Neuronal stem cell (in vitro differentiated cells): Measurements from ENCODE around the gene RPL10.
A peak's percentile ranks its signal among the peaks of the same experiment; 100 is the strongest.

Experiments used
- DNase-seq: peaks from one replicate; pipeline ENCODE4 v3.0.0-alpha.2; 2013; ENCODE audit warnings: low spot score
- H2AFZ ChIP-seq: one replicate; pipeline ENCODE4 v1.6.1; 2013; ENCODE audit warnings: mild to moderate bottlenecking, low read length, inconsistent platforms
- H2AK5ac ChIP-seq: 2 replicates; pipeline ENCODE4 v1.6.1; 2013; ENCODE audit warnings: low read depth, mild to moderate bottlenecking, inconsistent platforms, low read length, moderate library complexity, mixed read lengths
- H2BK120ac ChIP-seq: 2 replicates; pipeline ENCODE4 v1.6.1; 2013; ENCODE audit warnings: low read depth, mild to moderate bottlenecking, inconsistent platforms, low read length, moderate library complexity, mixed read lengths
- H2BK12ac ChIP-seq: one replicate; pipeline ENCODE4 v1.6.1; 2013; ENCODE audit warnings: low read length, inconsistent platforms
- H2BK15ac ChIP-seq: 2 replicates; pipeline ENCODE4 v1.6.1; 2013; ENCODE audit warnings: mild to moderate bottlenecking, low read length, inconsistent platforms, mixed read lengths
- H2BK5ac ChIP-seq: one replicate; pipeline ENCODE4 v1.6.1; 2013; ENCODE audit warnings: inconsistent platforms, mild to moderate bottlenecking, low read length, moderate library complexity
- H3K14ac ChIP-seq: one replicate; pipeline ENCODE4 v1.6.1; 2013; ENCODE audit warnings: low read length, inconsistent platforms
- H3K18ac ChIP-seq: 2 replicates; pipeline ENCODE4 v1.6.1; 2013; ENCODE audit warnings: low read length, inconsistent platforms
- H3K23ac ChIP-seq: 2 replicates; pipeline ENCODE4 v1.6.1; 2013; ENCODE audit warnings: low read depth, mild to moderate bottlenecking, mixed read lengths, low read length, inconsistent platforms; ENCODE audit not compliant: poor library complexity
- H3K27ac ChIP-seq: replicated peaks from 3 replicates; pipeline ENCODE4 v1.5.1; 2013; ENCODE audit warnings: low read length, inconsistent platforms
- H3K27me3 ChIP-seq, 3 experiments: 2 replicates each; pipeline ENCODE4 v1.6.1; 2013; ENCODE audit warnings: low read length in 3 of 3, mild to moderate bottlenecking in 2 of 3, inconsistent platforms in 1 of 3, low read depth in 1 of 3, mixed read lengths in 1 of 3, moderate library complexity in 1 of 3; ENCODE audit not compliant: control insufficient read depth in 3 of 3, insufficient read depth in 3 of 3
- H3K36me3 ChIP-seq, 2 donors: replicated peaks in 1 of 2; 2 replicates each; pipeline ENCODE4 v1.6.1; 2013; ENCODE audit warnings: low read length in 2 of 2; ENCODE audit not compliant: control insufficient read depth in 2 of 2, insufficient read depth in 2 of 2
- H3K4ac ChIP-seq: 2 replicates; pipeline ENCODE4 v1.6.1; 2013; ENCODE audit warnings: inconsistent platforms, mild to moderate bottlenecking, low read length, moderate library complexity
- H3K4me1 ChIP-seq, 2 donors: 1 replicate in 1 of 2; 2 replicates in 1 of 2; pipeline ENCODE4 v1.6.1; 2013; ENCODE audit warnings: low read length in 2 of 2, low read depth in 1 of 2; ENCODE audit not compliant: control insufficient read depth in 2 of 2, insufficient read depth in 1 of 2
- H3K4me2 ChIP-seq: one replicate; pipeline ENCODE4 v1.6.1; 2013; ENCODE audit warnings: mild to moderate bottlenecking, low read length, inconsistent platforms; ENCODE audit not compliant: insufficient read depth, poor library complexity, severe bottlenecking
- H3K4me3 ChIP-seq, 2 donors: 2 replicates each; pipeline ENCODE4 v1.5.1; 2013; ENCODE audit warnings: low read length in 2 of 2, mild to moderate bottlenecking in 2 of 2, inconsistent platforms in 1 of 2, moderate library complexity in 1 of 2
- H3K79me1 ChIP-seq: one replicate; pipeline ENCODE4 v1.6.1; 2013; ENCODE audit warnings: low read depth, mild to moderate bottlenecking, inconsistent platforms, low read length, moderate library complexity
- H3K9ac ChIP-seq: one replicate; pipeline ENCODE4 v1.6.1; 2013; ENCODE audit warnings: mild to moderate bottlenecking, low read depth, low read length, inconsistent platforms; ENCODE audit not compliant: poor library complexity
- H3K9me3 ChIP-seq, 2 donors: replicated peaks in 1 of 2; 2 replicates each; pipeline versions ENCODE3 to v1.6.1; 2013; ENCODE audit warnings: low read length in 2 of 2, mild to moderate bottlenecking in 2 of 2, inconsistent platforms in 1 of 2, low read depth in 1 of 2, mixed read lengths in 1 of 2, moderate library complexity in 1 of 2; ENCODE audit not compliant: control insufficient read depth in 2 of 2, insufficient read depth in 1 of 2
- H4K8ac ChIP-seq: one replicate; pipeline ENCODE4 v1.6.1; 2013; ENCODE audit warnings: low read depth, mild to moderate bottlenecking, inconsistent platforms, low read length, moderate library complexity
- H4K91ac ChIP-seq: one replicate; pipeline ENCODE4 v1.6.1; 2013; ENCODE audit warnings: low read length, low read depth, mild to moderate bottlenecking, inconsistent platforms; ENCODE audit not compliant: poor library complexity
- WGBS, 2 donors: extraction: QIAGEN DNeasy Blood & Tissue Kit; methylation state at CpG; one replicate each; pipeline ENCODE4 v1.1.7; 2013; ENCODE audit warnings: missing lambda C conversion rate in 2 of 2, mixed read lengths in 1 of 2; ENCODE audit not compliant: insufficient read length in 2 of 2, insufficient replicate concordance in 1 of 2; ENCODE audit errors: extremely low coverage in 2 of 2; 5-methylcytosine and 5-hydroxymethylcytosine counted together

RPL10 gene

DNA sequence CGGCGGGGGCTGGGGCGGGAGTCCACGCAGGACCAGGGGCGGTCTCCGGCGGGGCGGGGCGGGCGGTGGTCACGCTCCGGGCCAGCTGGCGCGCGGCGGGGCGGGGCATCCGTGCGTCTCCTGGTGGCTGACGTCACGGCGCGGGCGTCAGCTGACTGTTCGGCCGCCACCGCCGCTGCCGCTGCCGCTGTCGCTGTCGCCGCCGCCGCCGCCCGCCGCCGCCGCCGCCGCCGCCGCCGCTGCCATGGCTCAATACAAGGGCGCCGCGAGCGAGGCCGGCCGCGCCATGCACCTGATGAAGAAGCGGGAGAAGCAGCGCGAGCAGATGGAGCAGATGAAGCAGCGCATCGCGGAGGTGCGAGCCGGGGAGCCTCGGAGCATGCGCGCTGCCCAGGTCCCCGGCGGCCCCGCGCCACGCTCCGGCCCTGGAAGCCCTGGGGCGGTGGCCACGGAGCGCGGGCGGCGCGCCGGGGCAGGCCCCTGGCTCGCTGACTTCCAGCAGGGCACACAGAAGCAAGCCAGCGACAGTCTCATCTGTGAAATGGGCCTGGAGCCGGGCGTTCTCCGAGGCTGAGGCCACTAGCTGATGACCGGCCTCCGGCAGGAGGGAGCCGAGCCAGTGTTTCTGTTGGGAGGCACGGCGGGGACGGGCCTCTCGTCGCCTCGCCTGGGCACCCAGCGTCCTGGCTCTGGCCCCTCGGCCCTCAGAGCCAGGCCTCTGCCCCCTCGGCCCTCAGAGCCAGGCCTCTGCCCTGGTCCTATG is 46.0 kb downstream of the RPL10 start, which contains the start of gene FAM50A:
Gene FAM50A (plus strand): TSS at position 150 of the 763 bp plus-strand sequence. CDS start 95 bp downstream, at position 245.
- no peak for DNase-seq
- peak within 1 kb of the TSS; percentile 31 for H3K27ac ChIP-seq
- no peak within 1 kb of the TSS for H4K91ac ChIP-seq
- WGBS, 2 donors: no CpG with 5 or more reads among the region's 94 CpGs
- H2BK15ac ChIP-seq: no peak within 1 kb of the TSS
- peak within 1 kb of the TSS; percentile 26 for H2AK5ac ChIP-seq
- peak within 1 kb of the TSS; percentile 77 for H3K4me2 ChIP-seq
- peaks cover 7% of the 10 kb centered on the region for H3K79me1 ChIP-seq
- peak within 1 kb of the TSS; percentile 84 for H3K9ac ChIP-seq
- peak within 1 kb of the TSS; percentile 84 for H2AFZ ChIP-seq
- H3K23ac ChIP-seq: peak within 1 kb of the TSS; percentile 20
- H2BK5ac ChIP-seq: no peak within 1 kb of the TSS
- no peak within 1 kb of the TSS for H2BK120ac ChIP-seq
- H3K4ac ChIP-seq: no peak within 1 kb of the TSS
- H2BK12ac ChIP-seq: no peak within 1 kb of the TSS
- peak within 1 kb of the TSS; percentile 21 for H3K14ac ChIP-seq
- H3K27me3 ChIP-seq: peaks cover 0 to 6% (median 0%) of the 10 kb centered on the region in 3 experiments
- no peaks in the 10 kb centered on the region for H3K9me3 ChIP-seq
- H3K18ac ChIP-seq: peak within 1 kb of the TSS; percentile 83
- peaks cover 23 to 55% of the 10 kb centered on the region in 2 donors for H3K36me3 ChIP-seq
- H4K8ac ChIP-seq: peak within 1 kb of the TSS; percentile 17
- H3K4me1 ChIP-seq: peaks cover 0 to 3% of the 10 kb centered on the region in 2 donors
- H3K4me3 ChIP-seq: peak within 1 kb of the TSS; percentile 55 to 85

DNA sequence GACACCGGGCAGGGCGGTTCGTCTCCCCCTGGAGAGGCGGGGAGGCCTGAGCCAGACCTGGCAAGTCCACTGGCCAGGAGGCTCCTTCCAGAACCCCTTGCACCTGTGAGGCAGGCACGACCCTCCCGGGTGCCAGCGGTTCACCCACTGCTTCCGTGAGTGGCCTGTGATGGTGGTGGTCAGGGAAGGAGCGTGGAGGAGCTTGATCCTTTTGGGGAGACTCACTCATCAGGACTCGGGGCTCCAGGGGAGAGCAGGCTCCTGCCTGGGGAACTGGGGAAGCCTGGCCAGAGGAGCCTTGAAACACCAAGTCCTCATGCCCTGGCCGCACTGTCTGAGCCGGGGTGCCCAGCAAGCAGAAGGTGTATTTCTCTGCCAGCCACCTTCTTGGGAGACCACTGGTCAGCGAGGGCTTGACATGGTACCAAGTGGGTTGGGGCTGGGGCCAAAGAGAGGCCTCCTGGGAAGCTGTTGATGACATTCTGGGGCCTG is 46.6 kb downstream of the RPL10 start:
- Histone ChIP-seq H3K4ac (no peak overlapping the region), H4K91ac (no peak overlapping the region), H3K4me3 (peak overlapping the region; percentile 55 to 85), H2AK5ac (peak overlapping the region; percentile 26), H3K27me3 (peaks cover 0 to 8% (median 0%) of the 10 kb centered on the region in 3 experiments), H3K36me3 (peaks cover 22 to 54% of the 10 kb centered on the region in 2 donors), H4K8ac (no peak overlapping the region), H3K9ac (peak overlapping the region; percentile 70), H3K4me1 (peaks cover 0 to 3% of the 10 kb centered on the region in 2 donors), H2BK12ac (no peak overlapping the region), H2AFZ (no peak overlapping the region), H3K4me2 (peak overlapping the region; percentile 77), H2BK120ac (no peak overlapping the region), H3K9me3 (no peaks in the 10 kb centered on the region), H2BK15ac (no peak overlapping the region), H2BK5ac (no peak overlapping the region), H3K14ac (peak overlapping the region; percentile 21), H3K23ac (no peak overlapping the region), H3K27ac (no peak overlapping the region), H3K18ac (no peak overlapping the region), H3K79me1 (peaks cover 4% of the 10 kb centered on the region)
- WGBS, 2 donors: no CpG with 5 or more reads among the region's 13 CpGs
- no peak for DNase-seq

DNA sequence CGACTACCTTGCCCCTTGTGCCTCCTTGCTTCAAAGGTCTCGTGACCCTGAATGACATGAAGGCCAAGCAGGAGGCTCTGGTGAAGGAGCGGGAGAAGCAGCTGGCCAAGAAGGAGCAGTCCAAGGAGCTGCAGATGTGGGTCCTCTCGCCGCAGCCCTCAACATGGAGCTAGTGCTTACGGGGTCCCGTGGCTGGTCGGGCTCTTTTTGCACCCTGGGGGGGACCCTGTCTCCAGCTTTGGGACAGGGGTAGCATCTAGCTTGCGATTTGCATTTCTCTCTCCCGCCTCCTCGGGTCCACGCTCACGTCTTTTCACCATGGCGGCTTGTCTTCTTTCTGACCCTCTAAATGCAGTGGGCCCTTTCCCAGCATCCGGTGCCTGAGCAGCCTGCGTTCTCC is 47.6 kb downstream of the RPL10 start:
- peaks cover 26 to 52% of the 10 kb centered on the region in 2 donors for H3K36me3 ChIP-seq
- peaks cover 0 to 3% of the 10 kb centered on the region in 2 donors for H3K4me1 ChIP-seq
- no peak for DNase-seq

DNA sequence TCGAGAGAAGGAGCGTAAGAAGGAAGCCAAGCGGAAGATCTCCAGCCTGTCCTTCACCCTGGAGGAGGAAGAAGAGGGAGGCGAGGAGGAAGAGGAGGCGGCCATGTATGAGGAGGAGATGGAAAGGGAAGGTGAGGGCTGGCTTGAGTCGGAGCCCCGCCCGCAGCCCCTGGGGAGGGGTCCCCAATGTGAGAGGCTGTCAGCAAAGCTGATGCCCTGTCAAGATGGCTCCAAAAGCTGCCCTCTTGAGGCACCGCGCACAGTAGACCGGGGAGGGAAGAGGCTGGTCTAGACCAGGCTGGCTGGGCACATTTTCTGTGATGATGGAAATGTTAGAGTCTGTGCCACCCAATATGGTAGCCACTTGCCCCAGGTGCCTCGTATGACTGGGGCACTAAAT is 48.3 kb downstream of the RPL10 start:
- no peak for DNase-seq
- H3K23ac ChIP-seq: no peak overlapping the region
- no peak overlapping the region for H3K4me2 ChIP-seq
- no peak overlapping the region for H3K9ac ChIP-seq
- no peak overlapping the region for H2BK120ac ChIP-seq
- H3K4me3 ChIP-seq: no peak overlapping the region
- no peak overlapping the region for H2AK5ac ChIP-seq
- peaks cover 0 to 8% (median 0%) of the 10 kb centered on the region in 3 experiments for H3K27me3 ChIP-seq
- no peaks in the 10 kb centered on the region for H3K9me3 ChIP-seq
- H2BK5ac ChIP-seq: no peak overlapping the region
- no peak overlapping the region for H3K18ac ChIP-seq
- no peak overlapping the region for H2BK12ac ChIP-seq
- H4K91ac ChIP-seq: no peak overlapping the region
- no peak overlapping the region for H4K8ac ChIP-seq
- no CpG with 5 or more reads among the region's 12 CpGs for WGBS, 2 donors
- H3K4ac ChIP-seq: no peak overlapping the region
- H3K79me1 ChIP-seq: peaks cover 4% of the 10 kb centered on the region
- H3K14ac ChIP-seq: no peak overlapping the region
- H2AFZ ChIP-seq: no peak overlapping the region
- H2BK15ac ChIP-seq: no peak overlapping the region
- H3K27ac ChIP-seq: no peak overlapping the region
- peaks cover 0 to 3% of the 10 kb centered on the region in 2 donors for H3K4me1 ChIP-seq
- H3K36me3 ChIP-seq: peaks cover 22 to 46% of the 10 kb centered on the region in 2 donors

More for the DNA sequence above, 47.6 kb downstream of the RPL10 start:
- H2AFZ ChIP-seq: no peak overlapping the region
- H3K9me3 ChIP-seq: no peaks in the 10 kb centered on the region
- no CpG with 5 or more reads among the region's 16 CpGs for WGBS, 2 donors
- H3K23ac ChIP-seq: no peak overlapping the region
- H2BK5ac ChIP-seq: no peak overlapping the region
- H2BK120ac ChIP-seq: no peak overlapping the region
- no peak overlapping the region for H3K14ac ChIP-seq
- no peak overlapping the region for H3K4me3 ChIP-seq
- H3K18ac ChIP-seq: no peak overlapping the region
- H4K8ac ChIP-seq: no peak overlapping the region
- no peak overlapping the region for H2BK12ac ChIP-seq
- H3K9ac ChIP-seq: no peak overlapping the region
- peaks cover 0 to 8% (median 0%) of the 10 kb centered on the region in 3 experiments for H3K27me3 ChIP-seq
- peaks cover 4% of the 10 kb centered on the region for H3K79me1 ChIP-seq
- H2BK15ac ChIP-seq: no peak overlapping the region
- no peak overlapping the region for H2AK5ac ChIP-seq
- H4K91ac ChIP-seq: no peak overlapping the region
- no peak overlapping the region for H3K4ac ChIP-seq
- H3K4me2 ChIP-seq: no peak overlapping the region
- H3K27ac ChIP-seq: no peak overlapping the region
